AG10803 (cell line): ENCODE measurements around the gene MDM4.

Experiments used
- DNase-seq: peaks from one replicate; pipeline ENCODE4 v3.0.0; 2010; ENCODE audit warnings: low read depth
- H3K4me3 ChIP-seq: 2 replicates; pipeline ENCODE4 v1.5.1; 2011; ENCODE audit warnings: mild to moderate bottlenecking, low read length, control low read depth
- TF ChIP-seq, protein P1 (sequence below): conservative IDR thresholded peaks from 2 replicates; pipeline ENCODE4 v1.5.1; 2011; ENCODE audit warnings: mild to moderate bottlenecking, low read length, control low read depth, inconsistent platforms

The MDM4 gene

DNA sequence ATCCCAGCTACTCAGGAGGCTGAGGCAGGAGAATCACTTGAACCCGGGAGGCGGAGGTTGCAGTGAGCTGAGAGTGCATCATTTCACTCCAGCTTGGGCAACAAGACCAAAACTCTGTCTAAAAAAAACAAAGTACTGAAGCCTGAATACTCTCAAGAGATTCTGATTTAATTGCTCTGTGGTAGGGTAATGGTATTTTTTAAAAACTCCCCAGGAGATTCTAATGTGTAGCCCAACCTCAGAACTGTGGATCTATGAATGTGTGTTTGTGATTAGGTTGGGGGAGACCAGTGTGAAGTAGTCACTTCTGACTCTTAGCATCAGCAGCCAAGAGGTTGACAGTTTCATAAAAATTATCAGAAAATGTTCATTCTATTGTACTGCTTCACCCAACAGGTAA lies 43.5 kb upstream of the MDM4 start:
- TF ChIP-seq, protein P1, sequence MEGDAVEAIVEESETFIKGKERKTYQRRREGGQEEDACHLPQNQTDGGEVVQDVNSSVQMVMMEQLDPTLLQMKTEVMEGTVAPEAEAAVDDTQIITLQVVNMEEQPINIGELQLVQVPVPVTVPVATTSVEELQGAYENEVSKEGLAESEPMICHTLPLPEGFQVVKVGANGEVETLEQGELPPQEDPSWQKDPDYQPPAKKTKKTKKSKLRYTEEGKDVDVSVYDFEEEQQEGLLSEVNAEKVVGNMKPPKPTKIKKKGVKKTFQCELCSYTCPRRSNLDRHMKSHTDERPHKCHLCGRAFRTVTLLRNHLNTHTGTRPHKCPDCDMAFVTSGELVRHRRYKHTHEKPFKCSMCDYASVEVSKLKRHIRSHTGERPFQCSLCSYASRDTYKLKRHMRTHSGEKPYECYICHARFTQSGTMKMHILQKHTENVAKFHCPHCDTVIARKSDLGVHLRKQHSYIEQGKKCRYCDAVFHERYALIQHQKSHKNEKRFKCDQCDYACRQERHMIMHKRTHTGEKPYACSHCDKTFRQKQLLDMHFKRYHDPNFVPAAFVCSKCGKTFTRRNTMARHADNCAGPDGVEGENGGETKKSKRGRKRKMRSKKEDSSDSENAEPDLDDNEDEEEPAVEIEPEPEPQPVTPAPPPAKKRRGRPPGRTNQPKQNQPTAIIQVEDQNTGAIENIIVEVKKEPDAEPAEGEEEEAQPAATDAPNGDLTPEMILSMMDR = no peak
- H3K4me3 ChIP-seq = no peak overlapping the region
- no peak for DNase-seq

GRCh38 chr1:204473400-204473965 lies 42.7 kb upstream of the MDM4 start:
- DNase-seq = no peak
- TF ChIP-seq, protein P1 = no peak
- H3K4me3 ChIP-seq = no peak overlapping the region

GRCh38 chr1:204475656-204476432 lies 40.4 kb upstream of the MDM4 start:
- no peak overlapping the region for H3K4me3 ChIP-seq
- no peak for DNase-seq
- TF ChIP-seq, protein P1 = no peak

- TF ChIP-seq, protein P1 = no peak
- H3K4me3 ChIP-seq = no peak overlapping the region
- DNase-seq = no peak
These were observed 39.6 kb upstream of the MDM4 start for GRCh38 chr1:204476563-204476962.

DNA sequence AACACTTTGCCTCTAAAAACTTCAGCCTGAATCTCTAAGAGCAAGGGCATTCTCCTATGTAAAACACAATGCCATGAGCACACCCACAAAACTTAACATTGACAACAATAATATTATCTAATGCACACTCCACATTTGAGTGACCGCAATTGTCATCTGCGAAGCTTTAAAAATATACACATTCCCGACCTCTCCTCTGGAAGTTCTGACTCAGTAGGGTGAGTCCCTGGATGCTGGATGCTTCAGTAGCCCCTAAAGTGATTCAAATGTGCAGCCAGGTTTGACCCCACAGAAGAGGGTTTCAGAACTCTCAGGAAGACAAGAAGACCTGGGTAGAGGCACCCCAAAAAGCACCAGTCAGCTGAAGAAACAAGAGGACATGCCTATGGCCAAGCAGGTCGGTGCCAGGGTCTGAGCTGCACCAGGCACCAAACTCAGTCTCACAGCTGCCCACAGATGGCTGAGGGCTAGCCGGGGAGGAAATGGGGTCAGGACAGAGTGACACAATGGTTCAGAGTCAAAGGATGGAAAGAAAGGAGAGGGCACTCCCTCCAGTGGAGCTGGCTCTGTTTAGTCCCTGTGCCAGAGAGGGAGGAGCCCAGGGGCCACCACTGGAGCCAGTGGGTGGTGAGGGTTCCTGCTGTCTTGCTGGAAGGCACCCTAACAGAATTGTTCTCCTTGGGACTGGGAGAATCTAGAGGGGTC lies 39.0 kb upstream of the MDM4 start:
- H3K4me3 ChIP-seq = no peak overlapping the region
- no peak for DNase-seq
- TF ChIP-seq, protein P1 = no peak

- TF ChIP-seq, protein P1 = 0 out of 2 replicates have a peak, but pooled peaks have one; percentile 16
- H3K4me3 ChIP-seq = no peak overlapping the region
- no peak for DNase-seq
These were observed 37.9 kb upstream of the MDM4 start for GRCh38 chr1:204478172-204478899.
